GM13977 (cell line): ENCODE results near the gene RNU6-1.

Experiments used
- DNase-seq: peaks from one replicate; pipeline ENCODE4 v3.0.0; 2012; ENCODE audit warnings: low spot score
- CTCF ChIP-seq: IDR thresholded peaks from 2 replicates; pipeline ENCODE4 v1.5.1; 2012; ENCODE audit warnings: mild to moderate bottlenecking, control low read depth; ENCODE audit not compliant: insufficient read depth; ENCODE audit errors: extremely low read depth, missing control alignments
- in situ Hi-C: fragments of 300-500 bp; cut with MboI; formaldehyde crosslinking; loops from one replicate; pipeline ENCODE4 v1.12.0; 2022; ENCODE audit warnings: low sequenced_read_pairs, low pct_unique_long_range_greater_than_20kb, mixed read lengths, inconsistent platforms; ENCODE audit not compliant: unreplicated experiment

The RNU6-1 gene

DNA sequence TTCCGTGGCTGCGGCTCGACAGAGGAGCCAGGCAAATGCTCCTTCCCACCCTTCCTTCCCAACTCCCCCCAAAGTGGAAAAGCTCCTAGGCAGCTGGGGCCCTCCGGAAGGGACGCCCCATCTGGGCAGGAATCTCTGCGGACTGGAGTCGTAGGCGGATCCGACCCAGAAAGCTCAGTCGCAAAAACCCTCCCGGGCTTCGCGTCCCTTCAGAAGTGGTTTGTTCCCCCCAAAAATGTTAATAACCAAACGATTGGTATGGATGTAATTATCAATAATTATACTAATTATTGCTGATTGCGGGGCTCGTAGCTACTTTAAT, 3.8 kb downstream of the RNU6-1 start:
- in situ Hi-C loops: loop anchor here (10.0 kb wide), 2 partner anchors 371 to 891 kb away; no protein-coding TSS in a partner anchor
- DNase-seq: peak; percentile 64
- TF ChIP-seq CTCF: no peak

- peak; percentile 10 for TF ChIP-seq CTCF
- peak; percentile 49 for DNase-seq
- in situ Hi-C loops: loop anchor here (10.0 kb wide), 2 partner anchors 371 to 891 kb away; no protein-coding TSS in a partner anchor
Observed at GRCh38 chr15:67835297-67836133, 4.3 kb downstream of the RNU6-1 start.

- in situ Hi-C loops: loop anchor here (10.0 kb wide), 2 partner anchors 370 to 890 kb away; no protein-coding TSS in a partner anchor
- no peak for TF ChIP-seq CTCF
- DNase-seq: peak; percentile 28
Observed at GRCh38 chr15:67834581-67835296, 5.1 kb downstream of the RNU6-1 start.

- TF ChIP-seq CTCF: peak; percentile 54
- DNase-seq: peak; percentile 77
- in situ Hi-C loops: loop anchor here (10.0 kb wide), 2 partner anchors 369 to 889 kb away; no protein-coding TSS in a partner anchor
Observed at GRCh38 chr15:67833710-67834511, 5.9 kb downstream of the RNU6-1 start.

GRCh38 chr15:67832897-67833709, 6.7 kb downstream of the RNU6-1 start:
- no peak for DNase-seq
- TF ChIP-seq CTCF: no peak
- in situ Hi-C loops: loop anchor here (10.0 kb wide), 2 partner anchors 368 to 888 kb away; no protein-coding TSS in a partner anchor
